ENCODE data around the gene IFI44L.

- no peak for TF ChIP-seq CTCF (IDR thresholded peaks at IDR 0.05)
- no peak for TF ChIP-seq POLR2A (IDR thresholded peaks at IDR 0.05)
Measured at GRCh38 chr1:78665809-78666208, 45.6 kb downstream of the IFI44L start.
